Midbrain (tissue), 1 donor: ENCODE data around the gene EHBP1.

ENCODE experiments used
- DNase-seq: peaks from one replicate; lab custom pipeline; 2025; lab: John Stamatoyannopoulos, UW

EHBP1 gene

GRCh38 chr2:62705007-62705829 lies at the start of gene EHBP1:
EHBP1 (plus strand) TSS chr2:62705713; CDS start chr2:62707192, 1,479 bp downstream.
- DNase-seq: peak; percentile 98

- DNase-seq: no peak
These were observed 47.7 kb upstream of the EHBP1 start for GRCh38 chr2:62657783-62658182.

- DNase-seq: no peak
These were observed 46.6 kb upstream of the EHBP1 start for GRCh38 chr2:62658891-62659290.

- DNase-seq: no peak
These were observed 45.4 kb upstream of the EHBP1 start for GRCh38 chr2:62660087-62660486.

- DNase-seq: no peak
These were observed 44.8 kb upstream of the EHBP1 start for GRCh38 chr2:62660582-62661262.

- DNase-seq: no peak
These were observed 44.3 kb upstream of the EHBP1 start for GRCh38 chr2:62661263-62661635.

- DNase-seq: no peak
These were observed 43.4 kb upstream of the EHBP1 start for GRCh38 chr2:62662131-62662530.

- DNase-seq: no peak
These were observed 43.0 kb upstream of the EHBP1 start for GRCh38 chr2:62662554-62662953.

GRCh38 chr2:62663411-62663810 lies 42.1 kb upstream of the EHBP1 start:
- DNase-seq: no peak

GRCh38 chr2:62663920-62664795 lies 41.4 kb upstream of the EHBP1 start:
- DNase-seq: no peak

- DNase-seq: no peak
These were observed 40.1 kb upstream of the EHBP1 start for GRCh38 chr2:62665446-62665845.

- no peak for DNase-seq
These were observed 36.3 kb upstream of the EHBP1 start for GRCh38 chr2:62669180-62669579.

GRCh38 chr2:62672601-62673000 lies 32.9 kb upstream of the EHBP1 start:
- DNase-seq: no peak

- no peak for DNase-seq
These were observed 30.5 kb upstream of the EHBP1 start for GRCh38 chr2:62675062-62675461.

- no peak for DNase-seq
These were observed 20.3 kb upstream of the EHBP1 start for GRCh38 chr2:62685256-62685655.

GRCh38 chr2:62686012-62686685 lies 19.4 kb upstream of the EHBP1 start:
- no peak for DNase-seq

- no peak for DNase-seq
These were observed 17.9 kb upstream of the EHBP1 start for GRCh38 chr2:62687636-62688035.

- DNase-seq: no peak
These were observed 16.7 kb upstream of the EHBP1 start for GRCh38 chr2:62688771-62689170.

- no peak for DNase-seq
These were observed 14.3 kb upstream of the EHBP1 start for GRCh38 chr2:62691186-62691585.

- no peak for DNase-seq
These were observed 13.3 kb upstream of the EHBP1 start for GRCh38 chr2:62692225-62692624.

- no peak for DNase-seq
These were observed 6.9 kb upstream of the EHBP1 start for GRCh38 chr2:62698653-62699052.

GRCh38 chr2:62704654-62705006 lies 883 bp upstream of the EHBP1 start:
- no peak for DNase-seq
